OCI-LY7 (cell line): ENCODE results near the gene DAGLA. TPM values are rescaled to one million over a fixed set of nuclear protein-coding genes. Genes with fewer than 3 reads are reported as not detected.

ENCODE experiments used
- BruUV-seq: library from RNA; stranded (reverse); fragments of 400-500 nt; replicated peaks from 2 replicates; lab custom pipeline; 2021; lab: Mats Ljungman, UMichigan
- CTCF ChIA-PET: fragments of 300-600 bp; sonication (Branson Sonifier 250); formaldehyde crosslinking; loops from one replicate; lab custom pipeline; 2022; ENCODE audit warnings: antibody characterized with exemption; ENCODE audit not compliant: unreplicated experiment; lab: Charles Lee
- POLR2A ChIA-PET: fragments of 300-600 bp; sonication (Branson Sonifier 250); formaldehyde crosslinking; loops from one replicate; lab custom pipeline; 2022; ENCODE audit warnings: antibody characterized with exemption; lab: Charles Lee
- DNase-seq: peaks from one replicate; pipeline ENCODE4 v3.0.0-alpha.2; 2015; ENCODE audit warnings: low spot score
- H2AFZ ChIP-seq: fragments of 200-600 bp; sonication (generic), shearing (Covaris generic); 2 replicates; pipeline ENCODE4 v1.6.1; 2014; ENCODE audit warnings: mild to moderate bottlenecking, antibody characterized with exemption, low read length, moderate library complexity
- H3K27ac ChIP-seq: fragments of 200-600 bp; sonication (generic); 2 replicates; pipeline ENCODE4 v1.5.1; 2014; ENCODE audit warnings: mixed run types, low read depth, mild to moderate bottlenecking, moderate library complexity, low read length, inconsistent platforms; ENCODE audit not compliant: poor library complexity, severe bottlenecking
- H3K36me3 ChIP-seq: fragments of 200-600 bp; sonication (generic); 2 replicates; pipeline ENCODE4 v1.6.1; 2014; ENCODE audit warnings: mild to moderate bottlenecking, antibody characterized with exemption, low read length, moderate library complexity, mixed read lengths; ENCODE audit not compliant: insufficient read depth
- H3K4me1 ChIP-seq: fragments of 200-600 bp; sonication (generic); 2 replicates; pipeline ENCODE4 v1.5.1; 2014; ENCODE audit warnings: mild to moderate bottlenecking, low read length; ENCODE audit not compliant: insufficient read depth, poor library complexity, severe bottlenecking
- H3K4me2 ChIP-seq: fragments of 200-600 bp; sonication (generic); 2 replicates; pipeline ENCODE4 v1.6.1; 2014; ENCODE audit warnings: mild to moderate bottlenecking, low read length
- H3K4me3 ChIP-seq: fragments of 200-600 bp; sonication (generic); 2 replicates; pipeline ENCODE4 v1.5.1; 2014; ENCODE audit warnings: mild to moderate bottlenecking, low read depth, low read length; ENCODE audit not compliant: poor library complexity, severe bottlenecking
- H3K79me2 ChIP-seq: fragments of 200-600 bp; sonication (generic); 2 replicates; pipeline ENCODE4 v1.6.1; 2016; ENCODE audit warnings: low read depth, mild to moderate bottlenecking, low read length, moderate library complexity, mixed read lengths; ENCODE audit not compliant: insufficient read depth
- H3K9me2 ChIP-seq: fragments of 200-600 bp; sonication (generic); 2 replicates; pipeline ENCODE4 v1.6.1; 2016; ENCODE audit warnings: mild to moderate bottlenecking, low read length, mixed read lengths; ENCODE audit not compliant: insufficient read depth
- H3K9me3 ChIP-seq: fragments of 200-600 bp; sonication (generic); 2 replicates; pipeline ENCODE4 v1.6.1; 2014; ENCODE audit warnings: mild to moderate bottlenecking, mixed run types, low read length, mixed read lengths
- H4K20me1 ChIP-seq: fragments of 200-600 bp; sonication (generic); 2 replicates; pipeline ENCODE4 v1.6.1; 2014; ENCODE audit warnings: mild to moderate bottlenecking, antibody characterized with exemption, low read length, moderate library complexity, mixed read lengths; ENCODE audit not compliant: insufficient read depth
- EZH2phosphoT487 ChIP-seq: fragments of 200-600 bp; sonication (generic); IDR thresholded peaks from 2 replicates; pipeline ENCODE4 v1.6.1; 2018; ENCODE audit warnings: low read depth, borderline replicate concordance, mild to moderate bottlenecking, mixed run types, antibody characterized with exemption, low read length, moderate library complexity, mixed read lengths
- intact Hi-C: fragments of 100-400 bp; cut with micrococcal nuclease; formaldehyde crosslinking; loops from one replicate; pipeline ENCODE4 v1.10.0; 2022; ENCODE audit not compliant: unreplicated experiment
- total RNA-seq, 2 experiments: library from RNA; depleted of rRNA in 1 of 2; stranded (reverse); fragments of >200 nt in 1 of 2; shearing (Covaris generic) in 1 of 2; gene quantifications; 2 replicates each; pipeline ENCODE4 v1.2.3, GENCODE V29; 2014 to 2022
- TF ChIP-seq, protein P1 (sequence below): fragments of 200-600 bp; sonication (generic); conservative IDR thresholded peaks from 2 replicates; pipeline ENCODE4 v1.5.1; 2014; ENCODE audit warnings: mild to moderate bottlenecking, antibody characterized with exemption, low read length, moderate library complexity, mixed read lengths

The DAGLA gene
- total RNA-seq, 2 experiments from 2014 or later, result not detected

DNA sequence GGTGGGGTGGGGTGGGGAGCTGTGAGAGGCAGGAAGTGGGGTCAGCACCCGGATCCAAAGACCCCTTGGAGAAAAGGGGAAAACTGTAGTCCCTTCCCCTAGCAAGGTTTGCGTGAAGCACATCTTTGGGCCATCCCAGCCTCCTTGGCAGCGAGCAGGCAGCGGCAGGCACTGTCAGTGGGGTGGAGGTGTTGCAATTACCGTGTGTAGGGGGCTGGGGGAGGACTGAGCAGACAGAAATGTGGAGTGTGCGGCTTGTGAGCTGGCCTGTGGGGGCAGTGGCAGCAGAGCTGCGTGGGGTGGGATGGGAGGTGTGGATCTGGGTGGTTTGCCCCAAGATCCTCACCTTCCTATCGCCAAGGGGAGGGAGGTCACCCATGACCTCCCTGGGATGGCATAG is 16.4 kb downstream of the DAGLA start:
- Histone ChIP-seq H3K79me2 (no peaks in the 10 kb centered on the region), H2AFZ (no peak overlapping the region), H3K27ac (no peak overlapping the region), H4K20me1 (no peaks in the 10 kb centered on the region), H3K4me2 (no peak overlapping the region), H3K4me1 (peaks cover 8% of the 10 kb centered on the region), H3K36me3 (no peaks in the 10 kb centered on the region), H3K9me2 (no peaks in the 10 kb centered on the region), H3K9me3 (no peaks in the 10 kb centered on the region), H3K4me3 (no peak overlapping the region)
- ChIA-PET POLR2A (no interaction called here), CTCF (no interaction called here)
- TF ChIP-seq EZH2phosphoT487, result no peak
- TF ChIP-seq, protein P1, sequence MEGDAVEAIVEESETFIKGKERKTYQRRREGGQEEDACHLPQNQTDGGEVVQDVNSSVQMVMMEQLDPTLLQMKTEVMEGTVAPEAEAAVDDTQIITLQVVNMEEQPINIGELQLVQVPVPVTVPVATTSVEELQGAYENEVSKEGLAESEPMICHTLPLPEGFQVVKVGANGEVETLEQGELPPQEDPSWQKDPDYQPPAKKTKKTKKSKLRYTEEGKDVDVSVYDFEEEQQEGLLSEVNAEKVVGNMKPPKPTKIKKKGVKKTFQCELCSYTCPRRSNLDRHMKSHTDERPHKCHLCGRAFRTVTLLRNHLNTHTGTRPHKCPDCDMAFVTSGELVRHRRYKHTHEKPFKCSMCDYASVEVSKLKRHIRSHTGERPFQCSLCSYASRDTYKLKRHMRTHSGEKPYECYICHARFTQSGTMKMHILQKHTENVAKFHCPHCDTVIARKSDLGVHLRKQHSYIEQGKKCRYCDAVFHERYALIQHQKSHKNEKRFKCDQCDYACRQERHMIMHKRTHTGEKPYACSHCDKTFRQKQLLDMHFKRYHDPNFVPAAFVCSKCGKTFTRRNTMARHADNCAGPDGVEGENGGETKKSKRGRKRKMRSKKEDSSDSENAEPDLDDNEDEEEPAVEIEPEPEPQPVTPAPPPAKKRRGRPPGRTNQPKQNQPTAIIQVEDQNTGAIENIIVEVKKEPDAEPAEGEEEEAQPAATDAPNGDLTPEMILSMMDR, result no peak
- DNase-seq, result no peak
- BruUV-seq, result no TSS peak
- intact Hi-C loops, result no loop called here

DNA sequence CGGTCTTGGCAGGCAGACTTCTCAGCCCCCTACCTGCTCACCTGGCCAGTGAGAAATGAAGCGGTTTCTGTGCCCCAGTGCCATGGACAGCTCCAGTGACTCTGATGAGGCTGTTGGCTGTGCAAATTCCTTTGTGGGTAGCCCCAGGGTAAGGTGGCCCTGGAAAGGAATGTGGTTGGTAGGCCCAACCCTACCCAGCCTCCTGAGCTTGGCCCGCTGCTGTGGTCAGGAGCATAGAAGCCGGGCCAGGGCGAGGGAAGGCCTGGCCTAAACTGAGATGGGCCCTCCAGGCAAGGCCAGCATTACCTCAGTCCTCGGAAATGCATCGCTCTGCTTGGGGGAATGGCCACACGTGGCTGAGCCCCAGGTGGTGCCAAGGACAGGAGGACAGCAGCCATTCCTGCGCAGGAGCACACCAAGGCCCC is 16.9 kb downstream of the DAGLA start:
- H3K4me2 ChIP-seq, result no peak overlapping the region
- peaks cover 8% of the 10 kb centered on the region for H3K4me1 ChIP-seq
- ChIA-PET CTCF (no interaction called here), POLR2A (no interaction called here)
- H2AFZ ChIP-seq, result no peak overlapping the region
- TF ChIP-seq, protein P1, result no peak
- TF ChIP-seq EZH2phosphoT487, result no peak
- no peaks in the 10 kb centered on the region for H4K20me1 ChIP-seq
- no peaks in the 10 kb centered on the region for H3K9me2 ChIP-seq
- no peak overlapping the region for H3K27ac ChIP-seq
- intact Hi-C loops, result no loop called here
- DNase-seq, result no peak
- no peaks in the 10 kb centered on the region for H3K79me2 ChIP-seq
- H3K36me3 ChIP-seq, result no peaks in the 10 kb centered on the region
- BruUV-seq, result no TSS peak
- no peaks in the 10 kb centered on the region for H3K9me3 ChIP-seq
- no peak overlapping the region for H3K4me3 ChIP-seq

DNA sequence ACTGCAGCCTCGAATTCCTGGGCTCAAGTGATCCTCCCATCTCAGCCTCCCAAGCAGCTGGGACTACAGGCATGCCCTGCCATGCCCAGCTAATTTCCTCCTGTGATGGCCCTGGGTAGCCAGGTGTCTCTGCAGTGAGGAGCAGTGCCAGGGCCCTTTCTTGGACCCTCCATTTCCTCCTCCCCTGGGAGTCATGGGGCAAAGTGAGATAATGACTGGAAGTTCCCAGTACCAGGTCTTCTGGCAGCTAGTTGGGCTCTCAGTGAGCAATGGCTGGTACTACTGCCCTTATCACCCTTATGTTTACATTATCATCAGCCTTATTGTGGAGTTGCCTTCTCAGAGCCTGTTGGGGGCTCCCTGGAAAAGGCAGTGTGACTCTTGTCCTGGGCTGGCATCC is 17.6 kb downstream of the DAGLA start:
- Histone ChIP-seq H3K9me2 (no peaks in the 10 kb centered on the region), H4K20me1 (no peaks in the 10 kb centered on the region), H3K79me2 (no peaks in the 10 kb centered on the region), H3K36me3 (no peaks in the 10 kb centered on the region), H3K27ac (no peak overlapping the region), H3K4me2 (no peak overlapping the region), H2AFZ (0 out of 2 replicates have a peak overlapping the region, but pooled peaks have one; percentile 60), H3K4me3 (no peak overlapping the region), H3K4me1 (peaks cover 8% of the 10 kb centered on the region), H3K9me3 (no peaks in the 10 kb centered on the region)
- no TSS peak for BruUV-seq
- no peak for DNase-seq
- ChIA-PET CTCF (no interaction called here), POLR2A (interaction anchor here (0.6 kb wide), 1 partner anchor 70 kb away, joined by 6 read pairs; no protein-coding TSS in a partner anchor)
- intact Hi-C loops, result no loop called here
- TF ChIP-seq, protein P1, result no peak
- TF ChIP-seq EZH2phosphoT487, result no peak
